Fibroblast of lung (primary cell): Measurements from ENCODE around the gene GPR42. TPM values are rescaled to one million over a fixed set of nuclear protein-coding genes. Genes with fewer than 3 reads are reported as not detected.

Source experiments
- DNase-seq, 2 donors: peaks; one replicate each; pipeline versions ENCODE4 v3.0.0 to v3.0.0-alpha.2; 2010; ENCODE audit warnings: low read depth in 2 of 2
- H2AFZ ChIP-seq: 2 replicates; pipeline ENCODE4 v1.5.1; 2012; ENCODE audit warnings: low read length, control low read depth, inconsistent platforms
- H3K27ac ChIP-seq: 2 replicates; pipeline ENCODE4 v1.5.1; 2011; ENCODE audit warnings: low read length, control low read depth; ENCODE audit not compliant: insufficient read depth
- H3K27me3 ChIP-seq: 2 replicates; pipeline ENCODE4 v1.5.1; 2011; ENCODE audit warnings: mild to moderate bottlenecking, low read length; ENCODE audit not compliant: control insufficient read depth, insufficient read depth
- H3K36me3 ChIP-seq: 2 replicates; pipeline ENCODE4 v1.5.1; 2011; ENCODE audit warnings: low read length; ENCODE audit not compliant: control insufficient read depth, insufficient read depth
- H3K4me1 ChIP-seq: 2 replicates; pipeline ENCODE4 v1.5.1; 2011; ENCODE audit warnings: low read length; ENCODE audit not compliant: control insufficient read depth, insufficient read depth; ENCODE audit errors: extremely low read depth
- H3K4me2 ChIP-seq: 2 replicates; pipeline ENCODE4 v1.5.1; 2011; ENCODE audit warnings: low read length, control low read depth; ENCODE audit not compliant: insufficient read depth; ENCODE audit errors: extremely low read depth
- H3K4me3 ChIP-seq, 4 experiments: fragments of 200-600 bp in 1 of 4; sonication (generic) in 1 of 4; replicated peaks in 1 of 4; 2 replicates each; pipeline ENCODE4 v1.5.1; 2011 to 2016; ENCODE audit warnings: low read length in 4 of 4, low read depth in 3 of 4, mild to moderate bottlenecking in 3 of 4, control low read depth in 2 of 4, inconsistent platforms in 1 of 4, mixed read lengths in 1 of 4; ENCODE audit not compliant: insufficient read depth in 1 of 4; ENCODE audit errors: control extremely low read depth in 1 of 4
- H3K79me2 ChIP-seq: 2 replicates; pipeline ENCODE4 v1.5.1; 2012; ENCODE audit warnings: mild to moderate bottlenecking, low read length, inconsistent platforms; ENCODE audit not compliant: control insufficient read depth, insufficient read depth
- H3K9ac ChIP-seq: 2 replicates; pipeline ENCODE4 v1.5.1; 2011; ENCODE audit warnings: mild to moderate bottlenecking, low read length, control low read depth; ENCODE audit not compliant: insufficient read depth
- H3K9me3 ChIP-seq: 2 replicates; pipeline ENCODE4 v1.5.1; 2012; ENCODE audit warnings: low read depth, low read length; ENCODE audit not compliant: control insufficient read depth, insufficient read depth
- H4K20me1 ChIP-seq: 2 replicates; pipeline ENCODE4 v1.5.1; 2011; ENCODE audit warnings: low read length; ENCODE audit not compliant: control insufficient read depth, insufficient read depth; ENCODE audit errors: extremely low read depth
- CTCF ChIP-seq, 2 donors: IDR thresholded peaks in 1 of 2; conservative IDR thresholded peaks in 1 of 2; 1 replicate in 1 of 2; 2 replicates in 1 of 2; pipeline ENCODE4 v1.5.1; 2011 to 2012; ENCODE audit warnings: low read length in 2 of 2, control low read depth in 1 of 2, inconsistent platforms in 1 of 2, low read depth in 1 of 2, mild to moderate bottlenecking in 1 of 2
- EZH2 ChIP-seq: IDR thresholded peaks from 2 replicates; pipeline ENCODE4 v1.5.1; 2012; ENCODE audit warnings: low read length, control low read depth, mild to moderate bottlenecking; ENCODE audit errors: missing control alignments
- polyA plus RNA-seq, 2 donors: library from polyadenylated mRNA; depleted of rRNA in 1 of 2; stranded (reverse) in 1 of 2; unstranded in 1 of 2; fragments of >200 nt; gene quantifications; 2 replicates each; pipeline ENCODE4 v1.2.1, GENCODE V29; 2011 to 2012; ENCODE audit warnings: missing spikeins in 1 of 2
- total RNA-seq: library from RNA; depleted of rRNA; stranded (reverse); fragments of >200 nt; gene quantifications from 2 replicates; pipeline ENCODE4 v1.2.1, GENCODE V29; 2014

Gene GPR42
- total and polyA plus RNA-seq, 2 donors (not counting 1 experiment from before 2014, with no cell fraction given), result not detected

- no peaks in the 10 kb centered on the region for H3K36me3 ChIP-seq
- no peak for DNase-seq
- H3K4me1 ChIP-seq, result no peaks in the 10 kb centered on the region
Observed at GRCh38 chr19:35389192-35389861, 18.5 kb downstream of the GPR42 start.

GRCh38 chr19:35392742-35393715, 22.2 kb downstream of the GPR42 start:
- H3K9ac ChIP-seq, result no peak overlapping the region
- no peaks in the 10 kb centered on the region for H3K9me3 ChIP-seq
- no peak overlapping the region for H3K4me2 ChIP-seq
- H2AFZ ChIP-seq, result no peak overlapping the region
- no peak overlapping the region for H3K27ac ChIP-seq
- no peaks in the 10 kb centered on the region for H3K36me3 ChIP-seq
- TF ChIP-seq CTCF (conservative IDR thresholded peaks at IDR 0.05 in 1 of 2, IDR thresholded peaks at IDR 0.05 in 1 of 2; ENCODE audit: low read depth in 1 of 2, low read length in 2 of 2), result no peak
- no peak for TF ChIP-seq EZH2
- H3K27me3 ChIP-seq, result no peaks in the 10 kb centered on the region
- no peaks in the 10 kb centered on the region for H4K20me1 ChIP-seq
- H3K4me3 ChIP-seq, result no peak overlapping the region
- no peaks in the 10 kb centered on the region for H3K79me2 ChIP-seq
- DNase-seq, result no peak
- H3K4me1 ChIP-seq, result no peaks in the 10 kb centered on the region

More at GRCh38 chr19:35389192-35389861, 18.5 kb downstream of the GPR42 start:
- no peak overlapping the region for H3K27ac ChIP-seq
- H3K4me3 ChIP-seq, result no peak overlapping the region
- H2AFZ ChIP-seq, result no peak overlapping the region
- no peak for TF ChIP-seq CTCF (conservative IDR thresholded peaks at IDR 0.05 in 1 of 2, IDR thresholded peaks at IDR 0.05 in 1 of 2; ENCODE audit: low read depth in 1 of 2, low read length in 2 of 2)
- no peak for TF ChIP-seq EZH2
- no peaks in the 10 kb centered on the region for H4K20me1 ChIP-seq
- H3K9me3 ChIP-seq, result no peaks in the 10 kb centered on the region
- H3K27me3 ChIP-seq, result no peaks in the 10 kb centered on the region
- no peaks in the 10 kb centered on the region for H3K79me2 ChIP-seq
- H3K4me2 ChIP-seq, result no peak overlapping the region
- H3K9ac ChIP-seq, result no peak overlapping the region
